CD4-positive, alpha-beta T cell treated with Interferon alpha-2 for 1 hour (primary cell): ENCODE measurements around the gene NFASC.

Source experiments
- DNase-seq, 2 donors: peaks; one replicate each; pipeline ENCODE4 v3.0.0-alpha.2; 2020 to 2022

Gene NFASC

DNA sequence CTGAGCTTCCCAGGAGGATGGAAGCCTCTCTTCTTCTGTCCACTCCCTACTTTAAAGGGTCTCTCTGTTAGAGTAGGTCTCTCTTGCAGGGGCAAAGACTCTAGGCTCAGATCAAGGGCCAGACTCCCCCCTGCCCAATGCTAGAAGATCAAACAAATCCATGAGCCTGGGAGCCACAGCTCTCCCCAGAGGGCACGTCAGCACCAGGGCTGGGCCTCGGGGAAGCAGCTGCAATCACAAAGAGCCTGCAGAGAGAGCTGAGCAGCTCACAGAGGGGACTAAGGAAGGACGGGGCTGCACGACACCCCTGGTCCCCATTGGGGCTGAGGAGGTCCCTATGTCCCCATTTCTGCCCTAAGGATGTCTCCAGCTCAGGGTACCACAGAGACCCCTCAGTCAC is 176.2 kb downstream of the NFASC start:
- no peak for DNase-seq

DNA sequence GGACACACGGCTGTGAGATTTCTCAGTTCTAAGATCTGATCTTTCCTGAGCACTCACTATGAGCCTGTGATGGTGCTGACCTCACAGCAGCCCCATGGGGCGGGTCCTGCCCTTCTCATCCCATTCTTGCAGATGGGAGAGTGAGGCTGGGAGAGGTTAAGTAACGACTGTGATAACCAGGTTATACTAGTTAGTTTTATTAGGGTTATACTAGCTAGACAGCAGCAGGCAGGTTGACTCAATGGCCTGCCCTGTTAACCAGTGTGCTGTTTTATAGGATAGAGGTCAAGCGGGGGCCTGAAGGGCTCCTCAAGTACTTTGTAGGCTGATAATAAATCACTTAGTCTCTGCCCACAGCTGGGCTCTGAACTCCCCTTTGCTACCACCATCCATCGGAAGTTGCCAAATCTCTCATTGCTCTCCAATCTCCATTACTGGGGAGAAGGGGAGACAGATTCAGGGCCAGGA is 177.1 kb downstream of the NFASC start:
- no peak for DNase-seq

DNA sequence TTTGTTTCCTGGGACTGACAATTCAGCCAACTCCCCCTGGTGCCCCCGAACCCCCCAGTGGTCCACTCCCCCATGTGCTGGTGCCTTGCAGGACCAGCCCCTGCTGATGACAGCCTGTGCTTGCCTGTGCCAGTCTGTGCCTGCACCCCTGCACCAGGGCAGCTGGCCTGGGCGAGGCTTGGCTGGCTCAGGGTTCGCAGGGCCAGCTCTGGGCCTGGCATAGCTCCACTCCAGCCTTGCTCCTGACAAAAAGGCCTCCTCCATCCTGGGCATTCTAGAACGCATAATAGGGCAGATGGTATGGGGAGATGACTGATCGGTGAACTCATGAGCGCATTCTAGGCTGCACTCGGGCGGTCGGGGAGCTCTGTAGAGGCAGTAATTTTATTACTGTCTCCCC is 177.7 kb downstream of the NFASC start:
- no peak for DNase-seq

DNA sequence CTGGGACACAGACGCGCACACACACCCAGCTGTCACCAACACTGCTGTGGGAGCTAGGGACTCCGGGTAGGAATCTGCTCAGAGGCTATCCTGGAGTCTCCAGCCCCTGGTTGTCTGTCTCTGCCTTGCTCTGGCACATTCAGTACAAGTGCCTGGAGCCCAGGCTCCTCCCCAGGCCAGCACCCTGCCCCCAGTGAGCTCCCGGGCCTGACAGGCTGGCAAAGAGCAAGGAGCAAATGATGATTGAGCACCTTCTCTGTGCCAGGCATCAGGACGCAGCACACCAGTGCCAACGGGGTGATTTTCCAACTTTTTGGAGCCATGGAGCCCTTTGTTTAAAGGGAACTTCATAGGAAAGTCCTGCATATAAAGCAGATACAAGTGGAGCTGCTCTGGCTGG is 178.8 kb downstream of the NFASC start:
- DNase-seq = no peak

DNA sequence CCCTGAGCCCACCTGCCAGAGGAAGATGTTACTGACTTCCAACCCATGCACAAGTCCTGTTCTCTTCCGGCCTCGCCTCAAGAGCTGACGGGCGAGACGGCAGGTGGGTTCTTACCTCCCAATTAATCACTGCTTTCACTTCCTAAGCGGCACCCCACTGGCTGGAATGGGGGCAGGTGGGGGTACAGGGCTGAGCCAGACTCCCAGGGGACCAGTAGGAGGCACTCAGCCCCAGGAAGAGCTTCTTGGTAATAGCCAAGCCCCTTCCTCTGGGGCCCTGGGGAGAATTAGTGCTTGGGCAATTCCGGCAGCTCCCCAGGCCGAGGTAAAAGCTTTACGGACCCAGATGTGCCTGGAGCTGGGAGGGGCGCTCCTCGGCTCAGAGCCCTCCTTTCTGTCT is 182.0 kb downstream of the NFASC start:
- no peak for DNase-seq

DNA sequence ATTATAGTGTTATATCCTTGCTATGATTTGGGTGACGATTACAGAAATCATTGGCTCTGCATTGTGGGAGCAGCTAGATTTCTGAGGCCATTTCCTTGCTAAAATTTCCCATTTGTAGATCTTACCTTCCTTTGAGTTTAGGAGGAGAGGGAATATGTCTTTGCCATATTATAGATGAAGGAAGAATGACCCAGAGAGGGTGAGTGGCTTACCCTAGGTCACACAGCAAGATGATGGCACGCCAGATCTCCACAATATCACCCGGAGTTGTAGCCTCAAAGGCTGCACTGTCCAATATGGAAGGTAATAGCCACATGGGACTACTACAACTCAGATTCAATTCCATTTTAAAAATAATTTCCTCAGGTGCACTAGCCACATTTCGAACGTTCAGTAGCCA is 182.6 kb downstream of the NFASC start:
- no peak for DNase-seq

DNA sequence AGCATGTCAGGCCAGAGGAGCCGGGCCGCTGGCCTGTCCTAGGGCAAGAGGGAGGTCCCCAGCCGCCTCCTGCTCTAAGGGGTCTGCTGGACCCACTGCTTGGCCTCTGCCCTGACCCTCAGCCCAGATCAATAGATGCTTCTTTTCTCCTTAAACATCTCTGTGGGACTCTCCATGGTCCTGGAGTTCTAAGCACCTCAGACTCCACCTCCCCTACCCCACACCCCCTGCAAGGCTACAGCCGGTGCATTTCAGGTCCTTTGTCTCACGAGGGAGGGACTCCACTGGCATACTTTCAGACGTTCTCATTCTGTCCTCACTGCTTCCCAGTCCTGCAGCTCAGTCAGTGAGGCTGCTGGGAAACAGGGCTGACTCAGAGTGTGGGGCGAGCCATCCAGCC is 183.4 kb downstream of the NFASC start:
- DNase-seq = no peak

DNA sequence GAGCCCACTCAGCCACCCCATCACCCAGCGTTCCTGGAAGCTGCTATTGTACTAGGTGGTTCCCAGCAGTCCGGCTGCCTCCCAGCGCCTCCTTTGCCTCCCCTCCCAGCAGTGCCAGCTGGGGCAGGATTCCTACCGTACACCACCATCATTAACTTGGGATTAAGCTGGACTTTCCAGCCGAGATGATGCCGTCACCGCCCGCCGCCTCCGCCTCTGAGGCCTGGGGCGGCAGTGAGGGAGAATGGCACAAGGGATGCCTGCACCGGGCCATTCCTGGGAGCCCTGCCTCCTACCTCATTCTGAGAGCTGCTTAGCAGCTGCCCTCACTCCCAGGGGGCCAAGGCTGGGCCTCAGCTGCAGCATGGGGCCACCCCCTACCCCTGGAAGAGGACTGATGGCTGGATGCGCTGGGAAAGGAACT is 185.5 kb downstream of the NFASC start:
- DNase-seq = no peak

DNA sequence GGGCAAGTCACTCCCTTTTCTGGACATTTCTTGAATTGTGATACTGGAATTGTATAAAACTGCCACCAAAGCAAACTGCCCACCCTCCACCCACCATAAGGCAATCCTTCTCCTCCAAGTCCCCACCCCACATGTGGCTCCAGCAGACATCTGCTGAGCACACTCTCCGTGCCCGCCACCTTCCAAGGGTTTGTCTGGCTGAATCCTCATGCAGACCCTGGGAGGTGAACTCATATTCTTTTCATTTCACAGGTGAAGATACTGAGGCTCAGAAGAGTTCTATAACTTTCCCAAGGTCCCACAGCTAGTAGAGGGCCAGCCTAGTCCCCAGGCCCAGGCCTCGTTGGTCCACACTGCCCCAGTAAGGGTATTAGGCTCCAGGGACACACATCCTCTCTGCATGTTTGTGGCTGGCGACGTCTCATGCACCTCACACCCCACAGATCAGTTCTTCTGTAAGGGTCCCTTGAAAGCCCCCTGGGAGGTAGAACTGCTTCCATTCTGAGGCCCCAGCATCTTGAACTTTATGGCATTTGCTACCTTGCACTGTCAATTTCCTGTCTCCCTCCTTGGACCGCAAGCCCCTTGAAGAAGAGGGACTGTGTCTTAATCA is 186.4 kb downstream of the NFASC start:
- no peak for DNase-seq

DNA sequence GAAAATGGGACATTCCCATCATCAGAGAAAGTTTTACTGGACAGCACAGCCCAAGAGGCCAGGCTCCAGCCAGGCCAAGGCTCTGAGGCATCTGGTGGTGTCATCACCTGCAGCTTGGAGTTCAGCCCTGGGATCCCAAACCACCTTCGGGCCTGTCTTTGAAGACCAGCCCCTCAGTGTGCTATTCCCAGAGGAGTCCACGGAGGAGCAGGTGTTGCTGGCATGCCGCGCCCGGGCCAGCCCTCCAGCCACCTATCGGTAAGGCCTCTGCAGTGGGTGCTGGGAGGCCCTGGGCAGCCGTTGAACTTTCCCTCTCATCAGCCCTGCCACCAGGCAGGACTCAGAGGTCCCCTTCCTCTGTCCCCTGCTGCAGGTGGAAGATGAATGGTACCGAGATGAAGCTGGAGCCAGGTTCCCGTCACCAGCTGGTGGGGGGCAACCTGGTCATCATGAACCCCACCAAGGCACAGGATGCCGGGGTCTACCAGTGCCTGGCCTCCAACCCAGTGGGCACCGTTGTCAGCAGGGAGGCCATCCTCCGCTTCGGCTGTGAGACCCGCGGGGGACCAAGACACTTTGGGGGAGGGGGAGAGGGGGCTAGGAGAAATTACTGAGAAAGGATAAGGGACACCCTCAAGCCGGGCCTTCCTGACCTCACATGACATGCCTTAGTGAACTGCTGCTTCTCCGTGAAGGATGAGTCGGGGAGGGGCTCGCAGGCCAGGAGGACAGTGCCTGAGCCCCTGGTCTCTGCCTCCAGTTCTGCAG is 187.3 kb downstream of the NFASC start:
- no peak for DNase-seq

DNA sequence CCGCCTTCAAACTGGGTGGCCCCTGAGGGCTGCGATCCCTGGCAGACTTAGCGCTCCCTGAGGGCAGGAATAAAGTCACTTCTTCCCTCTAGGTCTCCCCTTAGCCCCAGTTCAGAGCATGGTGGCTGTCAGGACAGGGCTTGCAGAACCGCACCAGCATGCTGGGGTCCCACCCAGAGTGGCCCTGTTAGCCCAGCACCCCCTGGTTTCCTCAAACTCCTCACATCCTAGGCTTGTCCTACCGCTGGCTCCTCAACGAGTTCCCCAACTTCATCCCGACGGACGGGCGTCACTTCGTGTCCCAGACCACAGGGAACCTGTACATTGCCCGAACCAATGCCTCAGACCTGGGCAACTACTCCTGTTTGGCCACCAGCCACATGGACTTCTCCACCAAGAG is 188.2 kb downstream of the NFASC start:
- no peak for DNase-seq

DNA sequence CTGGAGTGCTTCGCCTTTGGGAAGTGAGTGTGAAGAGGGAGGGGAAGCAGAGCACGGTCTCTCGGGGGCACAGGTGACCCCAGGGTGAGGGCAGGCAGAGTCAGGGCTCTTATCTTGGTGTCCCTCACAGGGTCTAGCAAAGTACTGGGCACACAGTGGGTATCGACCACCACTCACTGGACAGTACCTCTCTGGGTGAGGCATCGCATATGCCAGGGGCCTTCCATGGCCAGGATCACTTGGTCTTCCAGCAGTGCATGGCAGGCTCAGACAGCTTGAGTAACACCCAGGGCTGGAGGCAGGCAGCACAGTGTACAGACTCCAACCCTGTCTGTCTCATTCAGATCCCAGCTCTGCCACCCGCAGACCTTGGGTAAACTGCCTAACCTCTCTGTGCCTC is 189.0 kb downstream of the NFASC start:
- DNase-seq = no peak

DNA sequence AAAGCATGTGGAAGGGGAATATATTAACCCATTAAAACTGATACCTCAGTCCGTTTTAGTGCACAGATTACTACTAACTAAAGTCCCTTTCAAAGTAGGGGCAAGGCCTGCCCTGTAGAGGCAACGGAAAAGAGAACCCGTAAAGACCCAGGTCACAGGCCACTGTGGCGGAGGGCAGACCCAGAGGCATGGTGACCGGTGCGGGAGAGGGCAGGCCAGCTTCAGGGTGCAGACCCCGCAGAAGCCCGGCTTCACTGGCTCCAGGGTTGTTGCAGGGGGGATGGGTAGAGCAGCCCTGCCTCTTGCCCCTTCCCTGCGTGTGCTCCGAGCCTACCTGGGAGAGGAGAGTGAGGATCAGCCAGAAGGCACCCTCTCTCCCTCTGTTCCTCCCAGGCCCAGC is 190.1 kb downstream of the NFASC start:
- DNase-seq = no peak

DNA sequence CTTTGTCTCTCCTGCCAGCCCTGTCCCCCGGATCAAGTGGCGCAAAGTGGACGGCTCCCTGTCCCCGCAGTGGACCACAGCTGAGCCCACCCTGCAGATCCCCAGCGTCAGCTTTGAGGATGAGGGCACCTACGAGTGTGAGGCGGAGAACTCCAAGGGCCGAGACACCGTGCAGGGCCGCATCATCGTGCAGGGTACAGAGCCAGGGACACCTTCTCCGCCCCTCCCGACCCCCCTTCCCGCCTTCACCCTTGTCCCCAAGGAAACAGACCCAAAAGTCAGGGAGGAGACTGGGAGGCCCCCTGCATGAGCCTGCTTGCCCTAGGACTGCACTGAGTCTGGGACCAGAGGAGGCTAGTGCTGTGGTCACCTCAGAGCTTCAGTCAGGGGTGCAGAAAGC is 190.6 kb downstream of the NFASC start:
- no peak for DNase-seq

DNA sequence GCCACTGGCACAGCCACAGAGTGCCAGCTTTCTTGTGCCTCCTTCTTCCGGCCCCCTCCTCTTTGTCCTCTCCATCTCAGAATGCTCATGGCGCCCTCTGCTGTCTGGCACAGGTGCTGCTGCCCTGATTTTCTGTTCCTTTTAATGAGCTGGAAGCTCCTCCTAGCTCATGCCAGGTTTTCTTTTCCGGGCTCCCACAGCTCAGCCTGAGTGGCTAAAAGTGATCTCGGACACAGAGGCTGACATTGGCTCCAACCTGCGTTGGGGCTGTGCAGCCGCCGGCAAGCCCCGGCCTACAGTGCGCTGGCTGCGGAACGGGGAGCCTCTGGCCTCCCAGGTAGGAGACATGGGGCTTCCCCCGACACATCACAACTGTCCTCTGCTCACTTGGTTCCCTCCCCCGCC is 191.0 kb downstream of the NFASC start:
- peak; percentile 62 to 65 for DNase-seq

DNA sequence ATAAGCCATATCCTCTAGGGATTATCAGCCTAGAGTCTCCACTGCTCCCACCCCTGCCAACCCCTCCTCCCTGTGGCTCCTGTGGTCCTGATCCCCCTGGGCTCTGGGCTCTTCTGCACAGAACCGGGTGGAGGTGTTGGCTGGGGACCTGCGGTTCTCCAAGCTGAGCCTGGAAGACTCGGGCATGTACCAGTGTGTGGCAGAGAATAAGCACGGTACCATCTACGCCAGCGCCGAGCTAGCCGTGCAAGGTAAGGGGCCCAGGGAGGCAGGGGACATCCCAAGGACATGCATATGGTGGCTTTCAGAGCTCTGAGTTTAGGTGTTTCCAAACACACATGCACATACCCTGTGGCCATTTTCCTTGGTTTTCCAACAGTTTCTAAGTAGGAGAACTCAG is 191.7 kb downstream of the NFASC start:
- no peak for DNase-seq

DNA sequence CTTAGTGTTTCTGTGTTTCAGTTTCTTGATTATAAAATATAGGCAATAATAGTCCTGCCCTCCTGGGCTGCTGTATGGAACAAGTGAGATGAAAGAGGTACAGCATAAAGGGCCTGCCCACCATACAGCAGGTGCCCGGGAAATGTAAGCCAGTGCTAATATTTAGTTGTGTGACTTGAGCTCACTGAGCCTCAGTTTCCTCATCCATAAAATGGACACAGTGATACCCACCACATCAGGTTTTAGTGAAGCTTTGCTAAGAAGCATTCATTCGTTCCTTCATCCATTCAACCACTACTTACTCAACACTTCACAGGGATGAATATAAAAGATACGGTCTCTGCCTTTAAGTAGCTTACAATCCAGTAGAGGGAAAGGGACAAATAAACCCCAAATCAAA is 192.2 kb downstream of the NFASC start:
- no peak for DNase-seq

DNA sequence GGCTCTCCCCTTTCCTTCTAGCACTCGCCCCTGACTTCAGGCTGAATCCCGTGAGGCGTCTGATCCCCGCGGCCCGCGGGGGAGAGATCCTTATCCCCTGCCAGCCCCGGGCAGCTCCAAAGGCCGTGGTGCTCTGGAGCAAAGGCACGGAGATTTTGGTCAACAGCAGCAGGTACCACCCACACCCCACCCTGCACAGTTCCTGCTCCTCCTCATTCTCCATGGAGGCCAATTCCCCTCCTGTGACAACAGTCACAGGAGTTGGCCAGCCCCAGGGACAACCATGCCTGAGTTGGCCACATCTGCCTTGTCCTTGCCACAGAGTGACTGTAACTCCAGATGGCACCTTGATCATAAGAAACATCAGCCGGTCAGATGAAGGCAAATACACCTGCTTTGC is 193.6 kb downstream of the NFASC start:
- DNase-seq = no peak

DNA sequence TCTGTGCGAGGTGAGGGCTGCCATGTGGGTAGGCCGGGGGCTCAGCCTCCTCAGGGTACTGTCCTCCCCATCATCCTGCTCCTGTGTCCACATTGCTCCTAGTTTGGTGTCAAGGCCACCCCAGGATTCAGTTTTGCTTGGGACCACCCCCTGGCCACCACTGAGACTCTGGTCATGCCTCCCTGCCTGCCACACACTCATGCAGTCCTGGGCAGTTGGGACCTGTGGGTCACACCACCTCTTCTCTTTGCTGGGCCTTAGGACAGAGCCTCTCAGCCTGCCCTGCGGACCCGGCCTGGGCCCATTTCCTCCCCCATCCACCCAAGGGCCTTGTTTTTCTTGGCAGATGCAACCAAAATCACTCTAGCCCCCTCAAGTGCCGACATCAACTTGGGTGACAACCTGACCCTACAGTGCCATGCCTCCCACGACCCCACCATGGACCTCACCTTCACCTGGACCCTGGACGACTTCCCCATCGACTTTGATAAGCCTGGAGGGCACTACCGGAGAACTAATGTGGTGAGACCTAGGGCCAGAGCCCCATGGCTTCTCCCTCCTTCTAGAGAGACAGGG is 194.2 kb downstream of the NFASC start:
- DNase-seq = no peak

DNA sequence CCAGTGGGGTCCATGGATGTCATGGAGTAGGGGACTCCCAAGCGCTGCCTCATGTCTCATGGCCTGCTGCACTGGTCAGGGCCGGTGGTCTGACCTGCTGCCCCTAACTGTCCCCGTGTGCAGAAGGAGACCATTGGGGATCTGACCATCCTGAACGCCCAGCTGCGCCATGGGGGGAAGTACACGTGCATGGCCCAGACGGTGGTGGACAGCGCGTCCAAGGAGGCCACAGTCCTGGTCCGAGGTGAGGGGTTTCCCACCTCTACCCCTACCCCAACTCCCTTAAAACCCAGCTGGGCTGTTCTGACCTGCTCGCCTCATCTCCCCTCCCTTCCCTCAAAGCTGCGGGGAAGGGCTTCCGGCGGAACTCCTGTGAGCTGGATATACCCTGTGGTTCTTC is 195.0 kb downstream of the NFASC start:
- DNase-seq = no peak

DNA sequence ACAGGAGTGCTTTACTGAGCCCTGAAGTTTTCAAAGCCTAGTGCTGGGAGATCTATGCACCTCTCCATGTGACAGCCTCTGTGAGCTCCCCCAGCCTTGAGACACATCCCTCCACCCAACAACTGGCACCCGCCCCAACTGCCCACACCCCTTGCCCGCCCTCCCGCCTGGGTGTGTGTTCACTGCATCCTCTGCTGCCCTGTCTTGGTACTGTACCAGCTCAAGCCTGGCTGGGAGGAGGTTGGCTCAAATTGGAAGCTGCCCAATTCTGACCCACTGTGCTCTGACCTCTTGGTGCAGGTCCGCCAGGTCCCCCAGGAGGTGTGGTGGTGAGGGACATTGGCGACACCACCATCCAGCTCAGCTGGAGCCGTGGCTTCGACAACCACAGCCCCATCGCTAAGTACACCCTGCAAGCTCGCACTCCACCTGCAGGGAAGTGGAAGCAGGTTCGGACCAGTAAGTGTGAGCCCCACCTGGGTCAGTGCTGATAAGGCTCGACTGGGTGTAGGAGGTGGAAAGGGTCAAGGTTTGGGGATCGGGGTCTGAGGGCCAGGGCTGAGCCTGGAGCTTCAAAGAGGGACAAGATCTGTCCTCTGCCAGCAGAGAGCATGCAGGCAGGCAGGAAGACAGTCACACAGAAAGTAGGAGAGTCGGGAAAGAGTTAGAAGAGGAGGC is 195.6 kb downstream of the NFASC start:
- no peak for DNase-seq

DNA sequence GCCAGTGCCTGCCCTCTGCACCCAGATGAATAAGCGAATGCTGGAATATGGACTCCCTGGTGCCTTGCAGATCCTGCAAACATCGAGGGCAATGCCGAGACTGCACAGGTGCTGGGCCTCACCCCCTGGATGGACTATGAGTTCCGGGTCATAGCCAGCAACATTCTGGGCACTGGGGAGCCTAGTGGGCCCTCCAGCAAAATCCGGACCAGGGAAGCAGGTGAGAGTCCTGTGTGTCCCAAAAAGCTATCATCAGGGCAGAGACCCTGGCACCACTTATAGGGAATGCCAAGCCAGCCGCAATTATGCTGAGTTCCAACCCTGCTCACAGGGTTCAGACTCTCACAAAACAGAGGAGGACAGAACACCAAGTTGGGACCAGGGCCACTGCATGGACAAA is 196.4 kb downstream of the NFASC start:
- DNase-seq = no peak

DNA sequence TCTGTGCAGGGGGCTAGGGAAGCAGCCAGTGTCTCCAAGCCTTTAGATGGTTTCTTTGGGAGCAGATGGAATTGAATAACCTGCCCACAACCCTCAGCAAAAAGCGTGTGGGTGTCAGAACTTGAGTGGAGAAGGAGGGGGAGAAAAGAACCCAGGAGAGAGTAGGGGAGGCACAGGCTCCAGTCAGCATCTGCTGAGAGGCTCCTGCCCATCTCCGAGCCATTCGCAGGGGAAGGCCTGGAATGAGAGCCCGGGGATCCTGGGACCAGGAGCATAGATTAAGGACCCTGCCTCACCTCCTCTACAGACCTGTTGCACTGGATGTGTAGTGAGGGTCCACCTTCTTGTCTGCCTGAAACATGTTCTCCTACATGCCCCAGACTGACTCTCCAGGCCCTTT is 197.3 kb downstream of the NFASC start:
- DNase-seq = no peak

DNA sequence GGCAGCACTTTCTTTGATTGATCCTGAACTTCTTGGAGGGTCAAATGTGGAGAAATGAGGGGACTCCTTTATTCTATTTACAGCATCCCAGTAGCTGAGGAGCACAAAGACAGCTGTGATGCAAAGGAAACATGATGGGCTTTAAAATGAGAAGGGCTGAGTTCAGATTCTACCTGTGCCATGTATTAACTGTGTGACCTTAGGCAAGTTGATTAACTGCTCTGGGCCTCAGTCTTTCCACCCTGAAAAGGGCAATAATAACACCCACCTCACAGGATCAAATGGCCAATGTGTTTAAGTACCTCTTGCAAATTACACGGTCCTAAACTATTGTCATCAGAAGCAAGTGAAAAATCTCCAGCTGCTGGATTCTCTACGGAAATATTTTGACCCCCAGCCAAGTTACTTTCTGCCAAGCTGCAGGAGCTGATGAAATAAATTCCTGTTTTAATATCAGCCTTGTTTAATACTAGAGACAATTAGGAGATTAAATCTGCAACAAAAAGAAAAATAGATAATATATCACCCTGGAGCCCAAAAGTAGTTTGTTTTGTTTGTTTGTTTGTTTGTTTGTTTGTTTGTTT is 197.9 kb downstream of the NFASC start:
- DNase-seq = no peak
